ENCODE measurements around the gene SLC7A11.

- TF ChIP-seq ESRRG (CRISPR knock-in tag; IDR thresholded peaks at IDR 0.05) (no peak), TCF4 (CRISPR knock-in tag; IDR thresholded peaks at IDR 0.05; ENCODE audit: borderline replicate concordance) (no peak), ZFP3 (CRISPR knock-in tag; IDR thresholded peaks at IDR 0.05) (no peak), CREB5 (CRISPR knock-in tag; IDR thresholded peaks at IDR 0.05; ENCODE audit: low read depth) (no peak), OSR1 (CRISPR knock-in tag; IDR thresholded peaks at IDR 0.05) (no peak)
These were observed 33.1 kb upstream of the SLC7A11 start for GRCh38 chr4:138275216-138275615.
